ENCODE measurements around the gene TSPAN11.

GRCh38 chr12:30942486-30942885 is 15.9 kb downstream of the TSPAN11 start:
- TF ChIP-seq, protein P1, sequence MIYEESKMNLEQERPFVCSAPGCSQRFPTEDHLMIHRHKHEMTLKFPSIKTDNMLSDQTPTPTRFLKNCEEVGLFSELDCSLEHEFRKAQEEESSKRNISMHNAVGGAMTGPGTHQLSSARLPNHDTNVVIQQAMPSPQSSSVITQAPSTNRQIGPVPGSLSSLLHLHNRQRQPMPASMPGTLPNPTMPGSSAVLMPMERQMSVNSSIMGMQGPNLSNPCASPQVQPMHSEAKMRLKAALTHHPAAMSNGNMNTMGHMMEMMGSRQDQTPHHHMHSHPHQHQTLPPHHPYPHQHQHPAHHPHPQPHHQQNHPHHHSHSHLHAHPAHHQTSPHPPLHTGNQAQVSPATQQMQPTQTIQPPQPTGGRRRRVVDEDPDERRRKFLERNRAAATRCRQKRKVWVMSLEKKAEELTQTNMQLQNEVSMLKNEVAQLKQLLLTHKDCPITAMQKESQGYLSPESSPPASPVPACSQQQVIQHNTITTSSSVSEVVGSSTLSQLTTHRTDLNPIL (CRISPR knock-in tag; IDR thresholded peaks at IDR 0.05; ENCODE audit: low read depth): no peak
- TF ChIP-seq TOX (CRISPR knock-in tag; IDR thresholded peaks at IDR 0.05; ENCODE audit: borderline replicate concordance) (no peak), TCF4 (CRISPR knock-in tag; IDR thresholded peaks at IDR 0.05; ENCODE audit: borderline replicate concordance) (no peak), ISL1 (CRISPR knock-in tag; IDR thresholded peaks at IDR 0.05) (no peak), ZFP30 (CRISPR knock-in tag; IDR thresholded peaks at IDR 0.05) (no peak), ARNTL (CRISPR knock-in tag; IDR thresholded peaks at IDR 0.05; ENCODE audit: borderline replicate concordance, low read depth) (no peak), ZFP3 (CRISPR knock-in tag; IDR thresholded peaks at IDR 0.05) (no peak)

Data from SK-N-SH treated with all-trans-retinoic acid at 6 μM for 48 hours (cell line).